HG03469 (cell line): ENCODE data around the gene INSR.
"Not testable (repeated sequence)": the region's sequence is repeated elsewhere in the genome, so short reads cannot be mapped to it uniquely, and the experiment has no call there.

Experiments used
- ATAC-seq: cut with Tn5 transposase; IDR thresholded peaks from one replicate; pipeline ENCODE4 v1.9.1; 2021; ENCODE audit warnings: mild to moderate bottlenecking, moderate library complexity, moderate number of reproducible peaks; ENCODE audit not compliant: unreplicated experiment

The INSR gene

DNA sequence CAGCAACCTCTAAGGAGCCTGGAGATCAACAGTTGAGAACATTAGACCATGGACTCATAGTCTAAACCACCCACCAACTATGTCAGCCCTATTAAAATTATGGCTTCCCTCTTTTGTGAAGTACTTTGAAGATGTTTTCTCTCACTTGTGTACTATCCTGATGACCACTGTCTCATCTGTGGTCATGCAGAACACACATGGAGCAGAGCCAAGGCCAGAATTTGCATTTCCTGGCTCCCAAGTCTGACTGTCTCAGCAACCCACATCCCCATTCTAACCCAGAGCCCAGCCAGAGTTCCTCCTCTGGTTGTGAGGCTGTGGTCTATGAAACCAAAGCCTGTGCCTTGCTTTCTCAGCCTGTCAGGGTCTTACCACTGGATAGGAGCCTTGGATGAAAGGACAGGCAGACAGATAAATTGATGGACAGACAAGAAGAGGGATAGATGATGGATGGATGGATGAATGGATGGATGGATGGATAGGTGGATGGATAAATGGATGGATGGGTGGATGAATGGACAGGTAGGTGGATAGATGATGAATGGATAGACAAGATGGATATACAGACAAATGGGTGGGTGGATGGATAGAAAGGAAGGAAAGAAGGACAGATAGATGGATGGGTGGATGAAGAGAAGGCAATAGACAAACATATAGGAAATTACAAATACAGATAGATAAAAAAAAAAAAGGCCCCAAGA is 189.3 kb downstream of the INSR start:
- no peak for ATAC-seq

DNA sequence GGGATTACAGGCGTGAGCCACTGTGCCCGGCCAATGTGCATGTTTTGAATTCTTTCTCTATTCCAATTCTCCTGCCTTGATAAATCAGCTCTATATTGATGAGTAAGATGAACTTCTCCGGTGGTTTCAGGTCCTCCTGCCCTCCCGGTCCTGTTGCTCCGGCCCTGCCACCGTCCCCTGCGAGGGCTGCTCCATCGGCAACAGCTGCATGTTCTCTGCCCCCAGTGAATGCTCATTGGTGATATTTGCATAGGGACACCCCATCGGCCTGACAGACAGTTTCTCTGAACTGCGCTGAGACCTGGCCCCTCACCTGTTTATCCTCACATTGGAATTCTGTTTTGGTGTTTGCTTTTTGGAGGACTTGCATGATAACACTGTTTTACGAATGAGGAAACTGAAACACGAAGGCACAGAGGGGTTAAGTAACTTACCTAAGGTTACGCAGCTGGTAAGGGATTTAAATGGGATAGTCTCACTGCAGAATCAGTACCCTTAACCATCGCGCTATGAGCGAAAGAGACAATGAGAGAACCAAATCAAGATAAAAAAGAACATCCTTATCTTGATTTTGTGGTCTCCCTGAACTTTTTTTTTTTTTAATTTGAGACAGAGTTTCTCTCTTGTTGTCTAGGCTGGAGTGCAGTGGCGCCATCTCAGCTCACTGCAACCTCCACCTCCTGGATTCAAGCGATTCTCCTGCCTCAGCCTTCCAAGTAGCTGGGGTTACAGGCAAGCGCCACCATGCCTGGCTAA is 192.5 kb downstream of the INSR start:
- ATAC-seq = no peak

DNA sequence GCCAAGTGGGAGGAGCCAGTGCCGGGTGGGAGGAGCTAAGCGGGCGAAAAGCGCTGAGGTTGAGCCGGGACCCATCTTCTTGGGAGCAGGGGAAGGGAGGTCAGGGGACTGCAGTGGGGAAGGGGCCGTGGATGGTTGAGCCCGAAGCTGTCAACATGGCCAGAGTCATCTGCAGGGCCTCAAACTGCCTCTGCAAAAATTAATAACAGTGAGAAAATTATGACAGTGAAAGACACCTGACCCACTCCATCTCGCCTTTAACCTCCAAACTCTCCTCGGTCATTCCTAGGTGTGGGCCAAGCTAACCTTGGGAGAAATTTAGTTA is 194.7 kb downstream of the INSR start:
- no peak for ATAC-seq

DNA sequence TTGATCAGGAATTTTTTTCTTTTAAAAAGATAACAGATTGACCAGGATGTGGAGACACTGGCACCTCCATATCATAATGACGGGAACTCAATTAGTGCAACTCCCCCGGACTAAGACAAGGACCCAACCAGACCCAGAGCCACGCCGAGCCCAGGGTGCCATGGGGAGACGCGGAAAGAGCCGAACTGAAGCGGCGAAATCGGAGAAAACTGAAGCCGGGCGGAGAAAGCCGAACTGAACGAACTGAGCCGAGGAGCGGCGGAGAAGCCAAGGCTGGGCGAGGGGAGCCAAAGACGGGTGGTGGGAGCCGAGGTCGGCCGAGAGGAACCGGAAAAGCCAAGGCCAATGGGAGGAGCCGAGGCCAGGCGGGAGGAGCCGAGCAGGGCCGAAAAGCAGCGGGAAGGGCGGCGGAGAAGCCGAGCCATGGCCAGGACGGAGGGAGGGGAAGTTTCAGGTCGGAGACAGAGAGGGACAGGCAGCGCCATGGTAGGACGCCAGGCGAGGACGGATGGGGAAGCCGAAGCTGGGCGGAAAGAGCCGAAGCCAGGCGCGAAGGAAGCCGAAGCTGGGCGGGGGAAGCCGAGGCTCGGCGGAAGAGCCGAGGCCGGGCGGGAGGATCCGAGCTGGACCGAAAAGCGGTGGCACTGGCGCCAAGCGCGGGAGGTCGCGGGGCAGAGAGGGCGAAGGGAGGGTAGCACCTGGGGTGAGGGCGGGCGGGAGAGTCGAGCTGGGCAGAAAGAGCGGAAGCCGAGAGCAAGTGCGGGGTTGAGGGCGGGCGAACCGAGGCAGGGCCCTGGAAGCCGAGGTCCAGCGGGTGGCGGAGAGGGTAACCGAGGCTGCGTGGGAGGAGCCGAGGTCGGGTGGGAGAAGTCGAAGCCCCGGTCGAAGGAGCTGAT is 195.3 kb downstream of the INSR start:
- peak; percentile 60 for ATAC-seq

DNA sequence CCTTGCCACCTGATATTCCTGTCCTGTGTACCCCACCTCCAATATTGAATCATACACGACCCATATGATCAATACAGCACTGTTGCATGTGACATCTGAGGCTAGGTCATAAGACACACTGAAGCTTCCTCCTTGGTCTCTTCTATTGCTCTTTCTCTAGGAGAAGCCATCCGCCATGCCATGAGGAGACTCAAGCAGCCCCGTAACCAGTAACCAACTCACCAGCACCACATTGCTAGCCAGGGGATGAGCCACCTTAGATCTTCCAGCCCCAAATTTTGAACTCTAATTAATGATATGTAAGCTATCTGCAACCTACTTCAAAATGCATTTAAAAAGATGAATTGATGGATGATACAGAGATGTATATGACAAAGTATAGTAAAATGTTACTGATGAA is 196.1 kb downstream of the INSR start:
- ATAC-seq = no peak

DNA sequence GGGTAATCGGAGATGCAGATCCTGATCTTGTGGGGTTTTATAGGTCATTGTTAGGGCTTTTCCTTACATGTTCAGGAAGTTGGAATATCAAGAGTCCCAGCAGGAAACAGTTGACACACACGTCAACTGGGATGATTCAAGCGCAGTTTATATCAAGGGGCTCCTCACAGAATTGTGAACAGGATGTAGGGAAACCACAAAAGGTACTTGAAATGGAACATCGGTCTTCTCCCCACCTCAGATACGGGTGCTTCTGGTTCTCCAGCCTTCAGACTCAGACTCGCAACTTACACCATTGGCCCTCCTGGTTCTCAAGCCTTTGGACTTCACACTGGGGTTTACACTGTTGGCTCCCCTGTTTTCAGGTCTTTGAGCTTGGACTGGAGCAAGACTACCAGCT is 205.2 kb downstream of the INSR start:
- ATAC-seq = no peak

DNA sequence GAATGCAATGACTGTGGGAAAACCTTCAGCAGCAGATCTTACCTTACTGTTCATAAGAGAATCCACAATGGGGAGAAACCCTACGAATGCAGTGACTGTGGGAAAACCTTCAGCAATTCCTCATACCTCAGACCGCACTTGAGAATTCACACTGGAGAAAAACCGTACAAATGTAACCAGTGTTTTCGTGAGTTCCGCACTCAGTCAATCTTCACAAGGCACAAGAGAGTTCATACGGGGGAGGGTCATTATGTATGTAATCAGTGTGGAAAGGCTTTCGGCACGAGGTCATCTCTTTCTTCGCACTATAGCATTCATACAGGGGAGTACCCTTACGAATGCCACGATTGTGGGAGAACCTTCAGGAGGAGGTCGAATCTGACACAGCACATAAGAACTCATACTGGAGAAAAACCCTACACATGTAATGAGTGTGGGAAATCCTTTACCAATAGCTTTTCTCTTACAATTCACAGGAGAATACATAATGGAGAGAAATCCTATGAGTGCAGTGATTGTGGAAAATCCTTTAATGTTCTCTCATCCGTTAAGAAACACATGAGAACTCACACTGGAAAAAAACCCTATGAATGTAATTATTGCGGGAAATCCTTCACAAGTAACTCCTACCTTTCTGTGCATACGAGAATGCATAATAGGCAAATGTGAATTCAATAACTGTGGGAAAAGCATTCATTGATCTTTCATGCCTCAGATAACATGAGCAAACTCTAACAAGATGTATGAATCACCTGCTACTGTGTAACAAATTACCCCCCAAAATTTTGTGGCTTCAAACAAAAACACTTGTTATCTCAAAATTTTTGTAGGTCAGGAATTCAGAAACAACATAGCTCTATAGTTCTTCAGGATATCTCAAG is 210.9 kb downstream of the INSR start:
- no peak for ATAC-seq

DNA sequence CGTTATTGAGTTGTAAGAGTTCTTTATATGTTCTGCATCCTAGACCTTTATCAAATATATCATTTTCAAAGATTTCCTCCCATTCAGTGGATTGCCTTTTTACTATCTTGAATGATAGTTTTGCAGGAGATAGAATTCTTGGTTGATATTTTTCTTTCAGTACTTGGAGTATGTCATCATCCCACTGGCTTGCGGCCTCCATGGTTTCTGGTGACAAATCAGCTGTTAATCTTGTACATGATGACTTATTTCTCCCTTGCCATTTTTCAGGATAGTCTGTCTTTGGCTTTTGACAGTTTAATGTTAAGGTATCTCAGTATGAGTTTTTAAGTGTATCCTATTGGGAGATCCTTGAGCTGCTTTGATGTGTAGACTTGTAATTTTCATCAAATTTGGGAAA is 216.2 kb downstream of the INSR start:
- no peak for ATAC-seq

DNA sequence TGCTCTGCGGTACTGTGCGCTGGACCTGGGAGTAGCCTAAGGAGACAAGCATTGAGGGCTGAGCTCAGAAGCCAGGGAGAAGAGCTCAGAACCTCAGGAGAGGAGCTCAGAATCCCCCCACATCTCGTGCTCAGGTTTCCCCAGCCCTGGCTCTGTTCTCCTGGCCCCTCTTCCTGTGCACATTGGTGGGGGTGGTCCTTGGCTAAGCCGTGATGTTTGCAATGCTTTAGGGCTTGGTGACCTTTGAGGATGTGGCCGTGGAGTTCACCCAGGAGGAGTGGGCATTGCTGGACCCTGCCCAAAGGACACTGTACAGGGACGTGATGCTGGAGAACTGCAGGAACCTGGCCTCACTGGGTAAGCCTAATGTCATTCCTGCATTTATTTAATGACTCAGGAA is 218.1 kb downstream of the INSR start:
- no peak for ATAC-seq

DNA sequence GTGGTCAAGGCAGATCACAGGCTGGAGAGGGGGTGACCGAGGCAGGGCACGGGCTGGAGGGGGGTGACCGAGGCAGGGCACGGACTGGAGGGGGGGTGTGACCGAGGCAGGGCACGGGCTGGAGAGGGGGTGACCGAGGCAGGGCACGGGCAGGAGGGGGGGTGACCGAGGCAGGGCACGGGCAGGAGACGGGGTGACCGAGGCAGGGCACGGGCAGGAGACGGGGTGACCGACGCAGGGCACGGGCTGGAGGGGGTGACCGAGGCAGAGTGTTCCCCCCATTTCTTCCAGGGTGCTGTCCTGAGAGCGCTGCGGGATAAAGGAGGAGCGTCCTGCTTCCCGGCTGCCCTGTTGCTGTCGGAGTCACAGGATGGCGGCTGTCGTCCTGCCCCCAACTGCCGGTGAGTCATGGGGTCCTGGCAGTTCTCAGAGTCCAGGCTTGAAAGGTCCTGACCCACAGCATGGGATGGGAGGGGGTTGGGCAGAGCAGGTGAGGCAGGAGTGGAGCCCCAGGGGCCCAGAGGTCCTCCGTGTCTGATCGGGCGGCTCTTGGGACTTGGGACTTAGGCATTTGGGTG is 219.4 kb downstream of the INSR start:
- no peak for ATAC-seq

DNA sequence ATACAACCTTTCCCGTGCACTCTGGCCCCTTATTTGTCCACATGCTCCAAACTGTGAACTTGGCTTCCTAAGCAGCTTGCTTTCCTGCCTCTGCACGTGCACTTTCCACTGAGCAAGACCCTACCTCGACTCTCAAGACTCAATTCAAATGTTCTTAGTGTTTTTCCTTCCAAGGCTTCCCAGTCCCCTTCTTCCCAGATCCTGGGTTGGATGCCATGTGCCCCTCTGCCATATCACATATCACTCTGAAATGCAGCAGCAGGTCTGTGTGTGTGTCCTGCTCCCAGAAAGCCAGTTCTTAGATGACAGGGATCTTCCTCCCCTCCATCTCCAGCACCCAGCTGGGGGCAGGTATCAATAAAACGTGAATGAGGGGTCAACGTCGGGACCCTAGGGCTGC is 221.7 kb downstream of the INSR start:
- no peak for ATAC-seq

DNA sequence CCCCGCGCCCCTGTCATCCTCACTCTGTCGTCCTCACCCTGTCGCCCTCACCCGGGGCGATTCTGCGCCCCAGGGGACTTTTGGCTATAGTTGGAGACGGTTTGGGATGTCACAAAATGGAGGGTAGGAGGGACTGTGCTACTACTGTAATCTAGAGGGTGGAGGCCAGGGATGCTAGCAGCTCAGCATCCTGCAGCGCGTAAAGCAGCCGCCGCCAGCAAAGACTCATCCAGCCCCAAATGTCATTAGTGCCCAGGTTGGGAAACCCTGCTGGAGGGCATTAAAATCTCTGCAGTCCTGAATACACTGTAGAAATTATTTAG is 224.3 kb downstream of the INSR start:
- no peak for ATAC-seq

DNA sequence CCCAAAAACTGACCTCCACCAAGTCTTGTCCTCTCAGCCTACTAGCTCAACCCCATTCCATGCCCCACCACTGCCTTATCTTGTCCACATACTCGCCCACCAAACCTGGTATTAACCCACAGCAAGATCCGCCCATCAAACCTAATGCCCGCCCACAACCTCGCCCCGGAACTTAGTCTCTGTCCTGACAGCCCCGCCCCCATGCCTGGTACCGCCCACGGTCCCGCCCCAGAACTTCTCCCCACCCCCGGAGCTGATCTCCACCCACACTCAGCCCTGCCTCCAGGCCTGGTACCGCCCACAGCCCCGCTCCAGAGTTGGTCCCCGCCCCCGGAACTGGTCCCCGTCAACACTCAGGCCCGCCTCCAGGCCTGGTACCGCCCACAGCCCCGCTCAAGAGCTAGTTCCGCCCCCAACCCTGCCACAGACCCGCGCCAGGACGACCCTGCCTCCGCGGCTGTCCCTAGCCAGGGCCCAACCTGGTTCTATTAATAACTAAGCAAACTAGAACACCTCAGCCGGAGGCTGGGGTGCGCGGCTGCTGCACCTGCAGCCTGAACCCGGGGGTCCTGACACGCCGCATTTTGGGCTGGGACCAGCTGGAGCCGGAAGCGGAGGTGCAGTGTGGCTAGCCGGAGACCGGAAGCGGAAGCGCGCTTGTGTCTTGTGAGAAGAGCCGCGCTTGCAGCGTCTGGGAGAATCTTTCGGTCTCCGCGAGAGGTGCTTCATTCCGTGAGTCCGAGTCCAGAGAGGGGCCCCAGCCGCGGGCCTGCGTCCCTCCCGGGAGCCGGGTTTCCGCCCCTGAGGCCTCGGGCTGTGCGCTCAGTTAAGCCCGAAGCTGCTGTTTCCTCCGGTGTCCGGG is 224.9 kb downstream of the INSR start, which contains the start of gene ZNF557:
Gene ZNF557 (plus strand): TSS at position 662 of the 862 bp plus-strand sequence. CDS start 5,372 bp downstream, outside the sequence.
- peak; percentile 55 for ATAC-seq

DNA sequence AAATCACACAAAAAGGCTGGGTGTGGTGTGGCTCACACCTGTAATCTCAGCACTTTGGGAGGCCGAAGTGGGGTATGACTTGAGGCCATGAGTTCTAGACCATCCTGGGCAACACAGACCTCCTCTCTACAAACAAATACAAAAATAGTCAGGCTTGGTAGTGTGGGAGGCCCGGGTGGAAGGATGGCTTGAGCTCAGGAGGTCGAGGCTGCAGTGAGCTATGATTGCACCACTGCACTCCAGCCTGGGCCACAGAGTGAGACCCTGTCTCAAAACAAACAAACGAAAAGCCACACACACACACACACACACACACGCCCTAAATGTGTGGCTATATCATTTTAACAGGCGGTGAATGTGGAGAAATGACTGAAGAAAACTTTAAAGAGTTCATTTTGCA is 225.6 kb downstream of the INSR start:
- ATAC-seq = no peak

DNA sequence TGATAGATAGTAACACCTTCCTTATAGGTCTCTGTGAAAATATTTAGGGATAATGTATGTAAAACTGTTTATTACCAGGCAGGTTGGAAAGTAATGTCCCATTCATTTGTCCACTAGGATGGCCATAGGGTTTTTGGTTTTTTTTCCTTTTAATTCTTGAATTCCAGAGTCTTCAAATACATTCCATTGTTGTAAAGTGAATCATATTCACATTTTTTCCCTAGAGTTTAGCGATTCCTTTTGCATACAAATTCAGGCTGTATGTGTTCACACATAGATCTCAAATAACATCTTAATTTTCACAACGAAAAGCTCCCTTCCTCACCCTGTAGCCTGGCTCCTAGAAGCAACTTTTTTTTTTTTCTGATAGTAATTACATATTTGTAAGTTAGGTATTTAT is 226.5 kb downstream of the INSR start:
- no peak for ATAC-seq

DNA sequence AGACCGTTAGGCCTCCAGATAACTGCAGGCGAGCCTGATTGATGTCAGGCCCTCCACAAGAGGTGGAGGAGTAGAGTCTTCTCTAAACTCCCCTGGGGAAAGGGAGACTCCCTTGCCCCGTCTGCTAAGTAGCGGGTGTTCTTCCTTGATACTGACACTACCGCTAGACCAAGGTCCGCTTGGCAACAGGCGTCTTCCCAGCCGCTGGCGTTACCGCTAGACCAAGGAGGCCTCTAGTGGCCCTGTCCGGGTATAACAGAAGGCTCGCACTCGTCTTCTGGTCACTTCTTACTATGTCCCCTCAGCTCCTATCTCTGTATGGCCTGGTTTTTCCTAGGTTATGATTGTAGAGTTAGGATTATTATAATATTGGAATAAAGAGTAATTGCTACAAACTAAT is 227.1 kb downstream of the INSR start:
- not testable (repeated sequence) for ATAC-seq

DNA sequence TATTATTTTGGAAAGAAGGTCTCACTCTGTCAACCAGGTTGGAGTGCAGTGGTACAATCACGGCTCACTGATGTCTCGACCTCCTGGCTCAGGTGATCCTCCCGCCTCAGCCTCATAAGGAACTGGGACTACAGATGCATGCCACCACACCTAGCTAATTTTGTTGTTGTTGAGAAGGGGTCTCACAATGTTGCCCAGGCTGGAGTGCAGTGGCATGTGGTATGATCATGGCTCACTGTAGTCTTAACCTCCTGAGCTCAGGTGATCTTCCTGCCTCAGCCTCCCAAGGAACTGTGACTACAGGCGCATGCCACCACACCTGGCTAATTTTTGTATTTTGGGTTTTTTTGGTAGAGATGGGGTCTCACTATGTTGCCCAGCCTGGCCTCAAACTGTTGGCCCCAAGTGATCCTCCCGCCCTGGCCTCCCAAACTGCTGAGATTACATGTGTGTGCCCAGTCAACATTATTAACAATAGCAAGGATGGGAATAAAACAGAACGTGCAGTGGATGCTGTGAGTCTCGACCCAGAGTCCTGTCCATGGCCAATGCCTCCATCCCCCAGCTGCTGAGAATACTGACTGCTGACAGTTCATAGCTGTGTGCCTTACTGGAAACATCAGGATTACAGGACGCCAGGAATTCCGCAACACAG is 230.3 kb downstream of the INSR start:
- ATAC-seq = no peak

DNA sequence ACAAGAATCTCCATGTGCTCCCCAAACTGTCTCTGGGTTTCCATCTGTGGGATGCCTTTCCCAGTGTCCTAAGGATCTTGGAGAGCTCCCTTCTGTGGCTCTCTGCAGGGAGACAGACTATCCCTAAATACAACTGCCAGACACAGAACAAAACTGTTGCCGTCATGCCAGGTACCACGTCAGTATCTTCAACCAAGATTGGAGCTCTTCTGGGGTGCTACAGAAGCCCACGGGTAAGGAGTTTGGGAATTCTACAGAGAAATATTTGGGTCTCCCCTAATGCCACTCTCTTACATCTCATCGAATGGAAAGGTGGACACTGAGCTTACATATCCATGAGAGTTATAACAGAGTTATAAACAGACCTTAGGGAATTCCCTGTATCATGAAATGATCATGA is 230.9 kb downstream of the INSR start:
- ATAC-seq = no peak
